WI38 (cell line): ENCODE measurements around the gene F3.
A peak's percentile ranks its signal among the peaks of the same experiment; 100 is the strongest.

Source experiments
- H3K4me3 ChIP-seq: 2 replicates; pipeline ENCODE4 v1.5.1; 2011; ENCODE audit warnings: low read depth, mild to moderate bottlenecking, control low read depth, low read length
- TF ChIP-seq, protein P1 (sequence below): IDR thresholded peaks from 2 replicates; pipeline ENCODE4 v1.5.1; 2012; ENCODE audit warnings: low read depth, mild to moderate bottlenecking, control low read depth, low read length

Gene F3

DNA sequence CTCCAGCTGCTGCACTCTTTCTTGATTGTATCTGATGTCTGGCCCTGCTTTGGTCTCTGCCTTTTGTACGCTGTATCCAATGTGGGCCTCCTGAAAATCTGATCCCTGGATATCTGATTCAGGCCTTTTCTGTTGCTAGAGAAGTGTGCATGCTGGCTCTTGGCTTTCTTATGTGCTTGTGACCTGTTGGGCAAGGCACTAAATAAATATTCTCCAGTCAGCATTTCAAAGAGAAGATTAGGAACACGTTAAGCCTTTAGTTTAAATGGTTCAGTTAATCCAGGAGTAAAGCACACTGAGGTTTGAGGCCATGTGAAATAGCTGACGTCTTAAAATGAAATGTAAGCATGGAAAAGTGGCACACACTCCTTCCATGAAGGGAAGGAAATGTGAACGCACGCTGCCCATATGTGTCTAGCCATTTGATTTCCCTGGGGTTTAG is 9.3 kb upstream of the F3 start:
- TF ChIP-seq, protein P1, sequence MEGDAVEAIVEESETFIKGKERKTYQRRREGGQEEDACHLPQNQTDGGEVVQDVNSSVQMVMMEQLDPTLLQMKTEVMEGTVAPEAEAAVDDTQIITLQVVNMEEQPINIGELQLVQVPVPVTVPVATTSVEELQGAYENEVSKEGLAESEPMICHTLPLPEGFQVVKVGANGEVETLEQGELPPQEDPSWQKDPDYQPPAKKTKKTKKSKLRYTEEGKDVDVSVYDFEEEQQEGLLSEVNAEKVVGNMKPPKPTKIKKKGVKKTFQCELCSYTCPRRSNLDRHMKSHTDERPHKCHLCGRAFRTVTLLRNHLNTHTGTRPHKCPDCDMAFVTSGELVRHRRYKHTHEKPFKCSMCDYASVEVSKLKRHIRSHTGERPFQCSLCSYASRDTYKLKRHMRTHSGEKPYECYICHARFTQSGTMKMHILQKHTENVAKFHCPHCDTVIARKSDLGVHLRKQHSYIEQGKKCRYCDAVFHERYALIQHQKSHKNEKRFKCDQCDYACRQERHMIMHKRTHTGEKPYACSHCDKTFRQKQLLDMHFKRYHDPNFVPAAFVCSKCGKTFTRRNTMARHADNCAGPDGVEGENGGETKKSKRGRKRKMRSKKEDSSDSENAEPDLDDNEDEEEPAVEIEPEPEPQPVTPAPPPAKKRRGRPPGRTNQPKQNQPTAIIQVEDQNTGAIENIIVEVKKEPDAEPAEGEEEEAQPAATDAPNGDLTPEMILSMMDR = no peak
- no peak overlapping the region for H3K4me3 ChIP-seq

DNA sequence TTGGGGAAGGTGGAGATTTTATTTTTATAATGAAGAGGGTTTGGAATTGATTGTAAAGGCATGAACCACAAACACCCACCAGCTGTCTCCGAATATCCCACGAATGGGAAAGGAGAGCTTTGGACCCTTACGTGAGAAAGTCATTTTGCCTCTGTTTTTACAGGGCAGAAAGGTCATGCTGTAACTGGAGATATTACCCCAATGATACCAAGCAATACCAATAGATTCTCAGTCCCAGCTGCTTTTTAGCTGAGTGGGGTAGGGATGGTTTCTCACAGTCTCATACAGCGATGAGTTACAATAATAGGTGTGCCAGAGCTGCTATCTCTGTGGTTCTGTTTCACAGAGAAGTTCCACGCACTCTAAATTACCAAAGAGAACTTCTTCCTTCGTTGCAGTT is 8.8 kb upstream of the F3 start:
- H3K4me3 ChIP-seq = no peak overlapping the region
- TF ChIP-seq, protein P1 = no peak

DNA sequence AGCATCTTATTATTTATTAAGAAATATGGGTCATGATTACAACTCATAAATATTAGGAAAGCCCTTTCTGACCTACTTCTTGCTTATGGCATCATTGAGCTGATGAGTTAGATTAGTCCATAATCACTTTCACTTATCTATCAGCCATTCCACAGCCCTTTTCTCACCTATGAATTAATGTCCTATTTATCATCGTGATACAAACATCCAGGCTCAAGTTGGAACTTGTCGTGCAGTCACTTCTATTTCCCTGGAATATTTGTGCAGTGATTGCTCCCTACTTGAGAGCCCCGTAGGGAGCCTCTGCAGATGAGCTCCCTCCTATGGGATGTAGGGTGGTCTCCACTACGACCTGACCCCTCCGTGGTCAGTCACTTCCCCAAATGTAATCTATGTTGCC is 8.1 kb upstream of the F3 start:
- H3K4me3 ChIP-seq = no peak overlapping the region
- TF ChIP-seq, protein P1 = no peak

DNA sequence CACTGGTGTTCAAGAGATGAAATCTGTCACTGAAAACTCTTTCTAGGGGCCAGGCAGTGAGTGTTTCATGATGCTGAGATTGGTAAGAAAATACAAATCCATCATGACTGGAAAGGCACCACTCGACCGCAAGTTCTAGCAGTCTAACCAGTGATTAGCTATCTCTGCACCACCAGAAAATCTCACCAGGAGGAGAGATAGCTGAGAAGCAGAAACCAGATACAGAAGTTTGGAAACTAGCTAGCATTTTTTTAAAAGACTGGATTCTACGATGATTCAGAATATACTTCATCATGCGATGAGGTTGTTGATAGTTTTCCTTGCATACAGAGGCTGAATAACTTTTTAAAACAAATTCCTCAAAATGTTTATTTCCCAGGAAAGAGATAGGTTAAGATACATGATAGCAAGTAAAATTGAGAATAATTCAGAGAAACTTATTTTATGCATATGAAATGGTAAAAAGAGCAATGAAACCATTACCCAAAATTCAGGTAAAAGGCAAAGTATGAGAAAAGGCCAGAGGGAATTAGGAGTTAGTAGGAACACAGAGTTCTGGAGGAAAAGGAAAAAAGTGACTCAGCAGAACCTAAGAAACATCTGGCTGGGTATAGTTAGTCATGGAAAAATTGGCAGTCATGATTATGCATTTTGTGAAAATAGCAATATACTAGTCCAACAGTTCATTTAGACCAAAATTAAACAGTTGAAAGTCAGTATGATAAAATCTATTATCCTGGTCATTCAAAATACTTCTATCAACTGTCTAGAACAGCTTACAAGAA is 3.3 kb upstream of the F3 start:
- peak overlapping the region; percentile 89 for H3K4me3 ChIP-seq
- TF ChIP-seq, protein P1 = peak; percentile 40; the same call in 1 of the 2 replicates

DNA sequence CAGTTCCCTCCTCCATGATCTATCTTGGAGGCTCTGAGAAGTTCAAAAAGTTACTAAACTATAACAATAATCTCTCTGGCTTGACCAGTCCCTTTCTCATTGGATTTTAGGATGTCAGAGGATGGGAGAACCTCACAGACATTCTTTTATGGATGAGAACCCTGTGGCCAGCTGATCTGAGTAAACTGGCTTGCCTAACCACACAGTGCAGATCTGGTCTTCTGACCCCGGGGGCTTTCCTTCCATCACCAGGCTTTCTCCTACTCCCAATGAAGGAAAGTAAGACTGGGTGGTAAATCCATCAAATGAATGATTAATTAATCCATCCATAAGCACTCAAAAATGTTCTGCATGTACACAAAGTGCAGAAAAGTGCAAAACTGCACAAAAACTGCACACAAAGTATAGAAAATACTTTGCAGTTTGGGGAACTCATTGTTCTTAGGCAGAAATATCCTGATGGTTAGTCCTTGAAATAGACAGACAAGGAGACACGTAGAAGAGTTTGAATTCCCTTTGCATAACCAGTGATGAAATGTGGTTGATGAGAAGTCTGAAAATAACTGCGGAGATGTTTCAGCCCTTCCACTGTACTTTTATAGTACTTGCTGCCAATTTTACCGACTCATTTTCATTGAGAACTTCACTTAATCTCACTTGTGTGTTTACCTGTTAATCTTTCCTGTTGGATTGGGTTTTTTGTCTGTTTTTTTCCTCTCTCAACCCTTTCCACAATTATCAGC is 2.5 kb upstream of the F3 start:
- TF ChIP-seq, protein P1 = no peak
- peak overlapping the region; percentile 89 for H3K4me3 ChIP-seq

DNA sequence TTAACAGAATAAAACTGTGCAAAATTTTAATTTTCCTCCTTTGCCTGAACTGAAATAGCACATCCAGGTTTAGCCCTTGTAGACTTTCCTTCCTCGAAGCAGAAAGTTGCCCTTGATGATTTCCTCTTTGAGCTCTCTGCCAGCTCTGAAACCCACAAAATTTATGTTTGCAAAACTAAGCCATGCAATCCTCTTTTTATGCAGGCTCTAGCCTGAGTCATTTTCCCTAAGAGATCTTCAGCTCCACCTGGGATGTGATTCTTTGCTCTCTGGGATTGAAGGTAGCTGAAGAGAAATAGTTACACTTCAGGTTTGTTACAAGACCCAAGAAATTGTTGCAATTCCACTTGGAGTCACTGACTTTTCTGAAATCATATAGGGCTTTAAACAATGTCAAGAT is 1.4 kb upstream of the F3 start:
- TF ChIP-seq, protein P1 = no peak
- H3K4me3 ChIP-seq = peak overlapping the region; percentile 89

DNA sequence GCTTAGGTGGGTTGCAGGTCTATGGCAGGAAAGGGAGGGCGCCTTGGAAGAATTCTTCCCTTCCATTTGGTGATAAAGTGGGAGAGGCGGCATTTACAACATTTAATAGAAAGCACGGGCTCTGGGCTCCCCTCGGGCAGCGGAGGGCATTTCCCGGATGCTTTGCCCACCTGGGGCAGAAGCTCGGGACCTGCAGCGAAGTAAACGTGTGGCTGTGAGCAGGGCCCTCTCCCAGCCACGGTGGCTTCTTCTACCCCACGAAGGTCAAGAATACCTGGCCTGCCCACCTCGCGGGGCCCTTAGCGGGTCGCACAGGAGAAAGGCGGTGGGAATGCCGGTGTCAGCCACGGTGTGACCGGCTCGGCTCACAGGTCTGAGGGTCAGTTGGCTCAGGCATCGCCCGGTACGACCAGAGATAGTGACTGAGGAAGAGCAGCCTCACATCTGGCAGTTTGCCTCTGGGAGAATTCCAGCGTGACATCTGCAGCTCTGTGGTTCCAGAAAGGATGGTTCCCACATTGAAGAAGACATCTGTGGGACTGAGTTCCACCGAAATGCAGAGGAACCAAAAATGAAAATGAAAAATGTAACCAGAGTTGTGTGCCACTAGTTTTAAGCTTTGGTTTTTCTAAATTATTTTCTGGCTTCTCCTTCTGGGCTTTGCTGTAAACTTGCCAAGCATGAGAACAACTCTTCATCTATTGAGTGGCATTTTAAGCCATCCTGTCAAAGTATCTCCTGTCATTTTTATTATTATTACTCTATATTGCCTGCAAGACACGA is 720 bp upstream of the F3 start:
- TF ChIP-seq, protein P1 = no peak
- H3K4me3 ChIP-seq = peak overlapping the region; percentile 89
